ENCODE results near the gene STAC3. TPM values are rescaled to one million over a fixed set of nuclear protein-coding genes. Genes with fewer than 3 reads are reported as not detected.

STAC3 gene
- total and polyA plus RNA-seq, 2 donors = 1.1 to 13.5 TPM

DNA sequence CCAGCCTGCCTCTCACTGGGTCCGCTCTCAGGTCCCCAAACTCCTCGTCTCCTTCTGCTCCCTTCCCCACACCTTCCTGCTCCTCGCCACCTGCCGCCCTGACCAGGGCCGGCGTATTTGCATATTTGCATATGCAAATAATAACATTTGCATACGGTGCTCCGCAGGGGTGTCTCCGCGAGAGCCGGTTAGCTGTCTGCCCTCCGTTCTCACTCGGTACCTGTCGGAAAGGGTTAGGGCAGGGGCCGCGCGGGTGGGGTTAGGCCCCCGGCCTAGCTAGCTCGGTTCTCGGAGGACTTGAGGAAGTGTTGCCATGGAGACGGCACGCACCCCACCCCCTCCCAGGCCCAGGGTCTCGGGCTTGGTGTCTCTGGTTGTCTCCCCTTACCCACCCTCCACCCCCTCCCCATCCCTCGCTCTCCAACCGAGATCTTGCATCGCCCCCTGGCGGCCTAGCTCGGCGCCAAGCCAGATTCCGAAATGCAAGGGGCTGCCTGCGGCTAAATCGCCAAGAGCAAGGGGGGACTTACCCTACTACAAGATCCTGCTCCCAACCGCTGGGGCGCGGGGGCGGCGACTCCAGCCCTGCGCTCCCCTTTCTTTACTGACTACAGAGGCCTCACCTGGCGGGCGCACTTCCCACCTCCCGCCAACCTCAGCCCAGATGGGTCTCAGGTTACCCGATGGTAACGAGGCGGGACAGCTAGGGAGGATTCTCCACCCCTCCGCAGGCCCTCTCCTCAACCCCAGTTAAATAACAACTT, 8.1 kb downstream of the STAC3 start:
- WGBS = 1% methylated on average over 45 of the region's 45 CpGs
- Histone ChIP-seq H3K4me1 (ENCODE audit: insufficient read depth) (no peaks in the 10 kb centered on the region), H3K27ac (ENCODE audit: low read depth) (no peak overlapping the region), H3K36me3 (ENCODE audit: insufficient read depth) (no peaks in the 10 kb centered on the region), H3K4me3 (ENCODE audit: low read depth, low read length) (peak overlapping the region; percentile 13)
- DNase-seq (ENCODE audit: extremely low spot score) = no peak

DNA sequence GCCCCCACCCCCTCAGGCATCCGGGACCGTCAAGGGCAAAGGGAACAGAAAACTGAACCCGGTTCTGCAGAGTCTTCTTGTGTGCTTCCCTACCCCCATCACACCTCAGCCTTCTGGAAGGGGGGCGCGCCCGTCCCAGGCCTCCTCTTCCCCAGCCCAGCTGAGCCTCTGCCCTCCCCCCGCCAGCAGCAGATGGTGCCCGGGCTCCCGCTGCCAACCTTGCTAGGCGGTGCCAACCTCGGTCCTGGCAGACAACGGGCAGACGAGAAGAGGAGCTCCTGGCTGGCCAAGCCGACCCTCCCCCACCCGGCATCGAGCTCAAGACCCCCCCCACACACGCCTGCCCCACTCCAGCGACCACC, 8.7 kb downstream of the STAC3 start:
- H3K4me1 ChIP-seq (ENCODE audit: insufficient read depth) = no peaks in the 10 kb centered on the region
- no peak overlapping the region for H3K4me3 ChIP-seq (ENCODE audit: low read depth, low read length)
- no peak overlapping the region for H3K27ac ChIP-seq (ENCODE audit: low read depth)
- no peaks in the 10 kb centered on the region for H3K36me3 ChIP-seq (ENCODE audit: insufficient read depth)
- no peak for DNase-seq (ENCODE audit: extremely low spot score)
- 1% methylated on average over 18 of the region's 18 CpGs for WGBS

DNA sequence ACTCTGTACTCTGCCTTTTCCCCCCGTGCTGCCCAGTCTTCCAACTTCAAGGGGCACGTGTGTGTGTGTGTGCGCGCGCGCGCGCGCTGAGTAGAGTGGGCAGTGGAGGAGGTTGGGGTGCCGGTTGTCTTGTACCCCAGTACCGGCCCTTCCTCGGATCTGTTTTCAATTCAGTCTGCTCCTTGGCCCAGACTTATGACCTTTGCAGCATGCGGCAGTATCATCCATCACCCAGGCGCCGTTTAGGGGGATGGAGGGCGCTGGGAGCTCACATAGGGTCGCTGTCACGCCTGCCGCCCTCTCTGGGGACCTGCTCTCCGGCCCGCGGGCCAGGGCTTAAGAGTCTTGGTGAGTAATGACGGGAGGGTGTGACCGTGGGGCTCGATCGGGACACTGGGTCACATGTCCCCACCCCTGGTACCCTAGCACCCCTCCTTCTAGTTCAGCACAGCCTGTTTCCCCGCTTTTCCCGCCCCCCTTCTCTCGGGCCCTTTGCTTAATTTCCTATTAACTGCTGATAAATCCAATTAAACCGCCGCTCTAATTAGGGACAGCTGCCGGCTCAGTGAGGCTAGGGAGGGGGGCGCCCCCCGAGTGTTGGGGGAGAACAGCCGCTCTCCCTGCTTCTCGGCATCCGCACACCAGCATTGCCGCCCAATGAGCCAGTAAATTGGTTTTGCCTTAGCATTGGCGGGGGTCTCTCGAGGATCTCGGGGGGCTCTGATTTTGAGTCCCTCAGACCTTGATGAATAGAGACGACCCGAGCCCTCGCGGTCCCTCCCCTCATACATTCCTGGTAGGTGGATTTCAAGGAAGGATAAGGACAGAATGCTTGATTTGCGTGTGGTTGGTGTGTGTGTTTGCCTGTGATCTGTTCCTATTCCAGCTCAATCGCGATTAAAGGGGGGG, 9.3 kb downstream of the STAC3 start:
- Histone ChIP-seq H3K4me3 (ENCODE audit: low read depth, low read length) (no peak overlapping the region), H3K36me3 (ENCODE audit: insufficient read depth) (no peaks in the 10 kb centered on the region), H3K27ac (ENCODE audit: low read depth) (no peak overlapping the region), H3K4me1 (ENCODE audit: insufficient read depth) (no peaks in the 10 kb centered on the region)
- DNase-seq (ENCODE audit: extremely low spot score) = no peak
- 8% methylated on average over 48 of the region's 48 CpGs for WGBS

DNA sequence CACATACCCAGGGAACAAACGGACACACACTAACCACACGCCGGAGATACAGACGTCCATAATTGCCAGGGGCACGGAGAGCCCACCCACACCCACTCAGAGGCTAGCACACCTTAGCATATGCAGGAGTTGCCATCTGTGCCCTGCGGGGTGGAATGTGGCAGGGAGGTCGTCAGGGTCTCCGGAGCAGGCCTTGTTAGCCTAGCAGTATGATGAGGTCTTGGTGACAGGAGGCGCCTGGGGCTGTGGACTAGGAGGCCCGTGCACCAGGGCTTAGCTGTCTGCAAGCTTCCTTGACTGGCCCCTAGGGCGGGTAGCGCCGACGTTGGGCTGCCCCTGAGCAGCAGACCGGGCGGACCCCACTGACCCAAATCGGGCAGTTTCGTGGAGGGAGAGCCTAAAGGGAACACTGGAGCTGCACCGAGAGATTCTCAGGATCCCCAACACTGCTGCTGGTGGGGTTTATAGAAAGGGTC, 10.0 kb downstream of the STAC3 start:
- Histone ChIP-seq H3K4me1 (ENCODE audit: insufficient read depth) (no peaks in the 10 kb centered on the region), H3K27ac (ENCODE audit: low read depth) (no peak overlapping the region), H3K4me3 (ENCODE audit: low read depth, low read length) (no peak overlapping the region), H3K36me3 (ENCODE audit: insufficient read depth) (no peaks in the 10 kb centered on the region)
- 10% methylated on average over 19 of the region's 19 CpGs for WGBS
- no peak for DNase-seq (ENCODE audit: extremely low spot score)

DNA sequence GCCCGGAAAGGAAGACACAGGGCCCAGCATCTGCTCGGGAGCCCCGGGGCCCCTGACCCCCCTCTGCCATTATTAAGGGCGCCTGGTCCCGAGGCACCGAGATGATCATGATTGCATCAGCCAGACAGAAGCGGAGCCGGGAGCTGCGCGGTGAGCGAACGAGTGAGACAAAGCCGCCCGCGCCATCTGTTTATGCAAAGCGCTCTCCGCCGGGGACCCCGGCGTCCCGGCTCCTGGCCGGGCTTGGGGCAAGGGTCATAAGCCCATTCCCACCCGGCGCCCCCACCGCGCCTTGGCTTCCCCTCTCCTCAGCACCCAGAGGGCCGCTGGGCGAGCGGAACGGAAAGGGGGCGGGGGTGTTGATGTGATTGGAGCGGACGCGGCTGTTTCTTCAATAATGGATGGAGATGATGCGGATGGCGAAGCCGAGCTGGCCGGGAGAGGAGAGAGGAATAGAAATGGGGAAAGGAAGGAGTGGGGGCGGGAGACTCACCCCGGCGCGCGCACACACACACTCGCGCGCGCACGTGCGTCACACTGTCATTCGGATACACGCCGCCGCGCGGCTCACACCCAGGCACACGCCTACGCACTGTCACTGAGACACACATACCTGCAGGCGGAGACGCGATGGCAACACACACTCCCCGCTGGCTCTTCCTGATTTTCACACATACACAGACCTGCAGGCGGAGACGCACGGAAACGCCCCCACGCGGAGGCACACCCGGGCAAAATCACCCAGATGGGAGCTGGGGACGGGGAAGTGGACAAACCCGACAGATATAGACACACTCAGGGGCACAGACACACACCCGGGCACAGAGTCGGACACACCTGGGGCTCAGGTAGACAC, 10.7 kb downstream of the STAC3 start:
- H3K4me1 ChIP-seq (ENCODE audit: insufficient read depth) = no peaks in the 10 kb centered on the region
- DNase-seq (ENCODE audit: extremely low spot score) = no peak

DNA sequence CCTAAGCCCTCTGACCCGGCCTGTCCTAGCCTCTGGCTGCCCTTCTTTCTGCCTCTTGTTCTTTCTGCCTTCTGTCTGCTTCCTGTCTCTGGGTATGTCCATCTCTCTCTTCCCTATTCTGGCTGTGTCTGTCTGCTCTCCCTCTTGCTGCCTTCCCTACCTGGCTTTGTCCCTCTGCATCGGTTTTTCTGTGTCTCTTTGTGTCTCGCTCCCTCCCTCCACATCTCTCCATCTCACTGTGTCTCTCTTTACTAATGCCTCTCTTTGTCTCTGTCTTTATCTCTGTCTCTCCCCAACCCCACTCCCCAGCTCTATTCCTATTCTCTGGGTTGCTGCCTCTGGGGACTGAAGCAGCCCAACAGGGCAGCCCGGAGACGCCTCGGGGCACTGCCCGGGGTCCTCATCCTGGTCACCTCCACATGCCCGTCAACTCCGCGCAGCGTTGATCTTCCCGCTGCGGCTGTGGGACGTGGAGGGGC, 11.4 kb downstream of the STAC3 start:
- 3% methylated on average over 14 of the region's 14 CpGs for WGBS
- Histone ChIP-seq H3K4me3 (ENCODE audit: low read depth, low read length) (no peak overlapping the region), H3K36me3 (ENCODE audit: insufficient read depth) (no peaks in the 10 kb centered on the region), H3K4me1 (ENCODE audit: insufficient read depth) (no peaks in the 10 kb centered on the region), H3K27ac (ENCODE audit: low read depth) (no peak overlapping the region)
- no peak for DNase-seq (ENCODE audit: extremely low spot score)

More for the DNA sequence above, 10.7 kb downstream of the STAC3 start:
- under 1% methylated on average over 72 of the region's 72 CpGs for WGBS
- Histone ChIP-seq H3K27ac (ENCODE audit: low read depth) (no peak overlapping the region), H3K36me3 (ENCODE audit: insufficient read depth) (no peaks in the 10 kb centered on the region), H3K4me3 (ENCODE audit: low read depth, low read length) (peak overlapping the region; percentile 26)

DNA sequence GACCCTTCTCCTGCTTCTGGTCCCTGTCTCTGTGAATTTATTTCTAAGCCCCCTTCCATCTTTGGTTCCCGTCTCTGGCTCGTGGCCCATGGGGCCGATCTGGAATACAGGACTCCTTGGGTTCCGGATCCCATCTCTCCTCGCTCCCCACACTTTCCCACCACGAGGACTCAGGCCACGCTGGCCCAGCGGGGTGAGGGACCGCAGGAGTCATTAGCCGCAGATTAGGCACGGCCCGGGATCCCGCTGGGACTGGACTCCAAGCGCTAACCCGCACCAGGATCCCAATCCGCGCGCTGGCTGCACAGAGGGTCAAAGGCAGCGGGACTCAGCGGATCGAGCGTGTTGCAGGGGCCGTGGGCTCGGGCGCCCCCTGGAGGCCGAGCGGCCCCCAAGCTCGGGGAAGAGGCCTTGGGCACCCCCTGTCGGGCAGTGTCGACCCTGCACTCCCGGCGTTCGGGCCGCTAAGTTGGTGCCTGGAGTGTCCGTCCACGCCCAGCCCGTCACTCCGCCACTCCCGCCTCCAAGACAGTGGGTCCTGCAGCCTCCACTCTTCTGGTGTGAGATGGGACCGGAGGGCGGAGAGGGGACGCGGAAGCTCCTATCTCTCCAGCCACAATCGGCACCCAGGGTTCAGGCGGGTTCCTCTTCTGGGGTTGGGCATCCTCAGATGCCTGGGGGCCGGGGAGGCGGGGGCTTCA, 12.0 kb downstream of the STAC3 start:
- H3K36me3 ChIP-seq (ENCODE audit: insufficient read depth) = no peaks in the 10 kb centered on the region
- 2% methylated on average over 47 of the region's 47 CpGs for WGBS
- H3K27ac ChIP-seq (ENCODE audit: low read depth) = no peak overlapping the region
- DNase-seq (ENCODE audit: extremely low spot score) = peak; percentile 51
- peak overlapping the region; percentile 15 for H3K4me3 ChIP-seq (ENCODE audit: low read depth, low read length)
- no peaks in the 10 kb centered on the region for H3K4me1 ChIP-seq (ENCODE audit: insufficient read depth)

DNA sequence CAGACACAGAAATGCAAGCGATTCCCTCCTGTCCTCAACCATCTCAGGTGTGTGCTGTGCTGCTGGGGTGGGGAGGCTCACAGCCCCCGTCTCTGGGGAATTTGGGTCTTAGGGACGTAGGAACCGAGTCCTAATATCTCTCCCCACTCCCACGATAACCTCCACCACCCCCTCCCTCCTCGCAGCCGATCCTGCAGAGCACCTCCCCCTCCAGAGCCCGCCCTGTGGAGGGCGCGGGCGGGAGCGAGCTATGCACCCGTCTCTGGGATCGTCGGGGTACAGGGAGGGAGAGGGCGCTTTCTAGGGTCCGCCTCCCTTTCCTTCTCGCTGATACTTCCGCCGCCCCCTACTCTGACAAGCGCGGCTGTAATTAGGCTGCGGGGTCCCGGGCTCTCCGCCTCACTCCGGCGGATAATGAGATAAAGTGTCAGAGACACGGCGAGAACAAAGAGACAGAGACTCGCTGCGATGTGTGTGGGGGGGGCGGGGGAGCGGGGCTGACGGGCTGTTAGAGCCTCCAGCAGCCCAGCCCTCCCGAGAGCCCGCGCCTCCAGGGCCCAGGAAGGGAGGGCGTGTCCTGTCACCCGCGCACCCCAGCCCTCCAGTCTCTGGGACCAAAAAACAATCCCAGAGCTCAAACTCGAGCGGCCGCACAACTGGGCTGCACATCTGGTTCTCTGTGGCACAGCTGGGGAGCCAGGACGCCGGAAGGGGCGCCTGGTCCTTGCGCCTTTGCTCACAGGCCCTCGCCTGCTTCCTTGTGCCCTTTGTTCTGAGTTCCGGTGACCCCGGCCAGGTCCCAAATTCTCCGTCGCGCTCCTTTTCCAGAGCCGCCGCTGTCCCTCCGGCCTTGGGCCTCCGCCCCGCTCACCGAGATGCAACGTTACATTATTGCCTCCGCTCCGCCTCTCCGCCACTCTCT, 12.8 kb downstream of the STAC3 start:
- peaks cover 3% of the 10 kb centered on the region for H3K36me3 ChIP-seq (ENCODE audit: insufficient read depth)
- no peaks in the 10 kb centered on the region for H3K4me1 ChIP-seq (ENCODE audit: insufficient read depth)
- no peak overlapping the region for H3K27ac ChIP-seq (ENCODE audit: low read depth)
- DNase-seq (ENCODE audit: extremely low spot score) = no peak
- H3K4me3 ChIP-seq (ENCODE audit: low read depth, low read length) = peak overlapping the region; percentile 15
- WGBS = 5% methylated on average over 63 of the region's 63 CpGs

DNA sequence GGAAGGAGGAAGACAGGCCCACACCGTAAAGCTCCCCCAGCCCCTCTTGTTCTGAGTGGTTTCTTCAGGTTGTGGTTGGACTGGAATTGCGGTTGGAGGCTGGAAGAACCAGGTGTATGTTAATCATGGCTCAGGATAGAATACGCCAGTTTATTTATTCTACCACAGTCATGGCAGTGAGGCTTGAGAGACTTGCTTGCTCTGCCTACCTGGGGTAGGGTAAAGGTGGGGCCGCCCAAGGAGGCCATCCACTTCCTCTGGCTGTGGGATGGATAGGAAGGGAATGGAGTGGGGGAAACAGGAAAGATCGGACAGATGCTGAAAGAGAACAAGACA, 13.4 kb downstream of the STAC3 start:
- DNase-seq (ENCODE audit: extremely low spot score) = no peak
- 44% methylated on average over 5 of the region's 5 CpGs for WGBS
- Histone ChIP-seq H3K36me3 (ENCODE audit: insufficient read depth) (peaks cover 3% of the 10 kb centered on the region), H3K4me3 (ENCODE audit: low read depth, low read length) (no peak overlapping the region), H3K27ac (ENCODE audit: low read depth) (no peak overlapping the region), H3K4me1 (ENCODE audit: insufficient read depth) (no peaks in the 10 kb centered on the region)

DNA sequence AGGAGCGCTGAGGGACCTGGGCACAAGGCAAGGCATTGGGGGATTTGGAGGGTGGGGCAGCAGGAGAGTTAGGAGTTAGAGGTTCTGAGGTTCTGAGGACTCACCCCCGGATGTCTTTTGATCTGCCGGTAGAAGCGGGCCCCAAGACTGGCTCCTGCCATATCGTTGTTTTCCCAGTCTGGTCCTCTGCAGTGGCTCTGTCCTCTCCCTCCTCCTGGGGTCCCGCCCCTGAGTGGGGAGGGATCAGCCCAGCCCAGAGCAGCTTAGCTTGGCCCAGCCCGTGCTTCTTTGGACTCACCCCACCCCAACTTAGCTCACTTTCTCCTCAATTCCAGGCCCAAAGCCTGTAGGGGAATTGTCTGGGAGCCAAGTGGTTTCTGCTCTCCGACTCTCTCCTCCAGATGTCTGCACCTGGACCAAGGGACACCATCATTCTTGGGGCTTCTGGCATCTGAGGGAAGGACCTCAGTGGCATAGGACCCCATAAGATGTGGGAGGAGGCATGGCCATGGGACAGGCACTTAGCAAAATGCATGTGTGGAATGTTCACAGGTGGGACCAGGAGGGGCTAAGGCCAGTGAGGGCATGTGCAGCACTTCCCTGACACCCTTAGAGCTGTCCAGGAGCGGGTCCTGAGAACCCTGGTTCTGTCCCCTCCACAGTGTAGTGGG, 13.9 kb downstream of the STAC3 start:
- no peaks in the 10 kb centered on the region for H3K4me1 ChIP-seq (ENCODE audit: insufficient read depth)
- no peak for DNase-seq (ENCODE audit: extremely low spot score)
- peaks cover 3% of the 10 kb centered on the region for H3K36me3 ChIP-seq (ENCODE audit: insufficient read depth)
- H3K4me3 ChIP-seq (ENCODE audit: low read depth, low read length) = no peak overlapping the region
- 23% methylated on average over 9 of the region's 9 CpGs for WGBS
- no peak overlapping the region for H3K27ac ChIP-seq (ENCODE audit: low read depth)

DNA sequence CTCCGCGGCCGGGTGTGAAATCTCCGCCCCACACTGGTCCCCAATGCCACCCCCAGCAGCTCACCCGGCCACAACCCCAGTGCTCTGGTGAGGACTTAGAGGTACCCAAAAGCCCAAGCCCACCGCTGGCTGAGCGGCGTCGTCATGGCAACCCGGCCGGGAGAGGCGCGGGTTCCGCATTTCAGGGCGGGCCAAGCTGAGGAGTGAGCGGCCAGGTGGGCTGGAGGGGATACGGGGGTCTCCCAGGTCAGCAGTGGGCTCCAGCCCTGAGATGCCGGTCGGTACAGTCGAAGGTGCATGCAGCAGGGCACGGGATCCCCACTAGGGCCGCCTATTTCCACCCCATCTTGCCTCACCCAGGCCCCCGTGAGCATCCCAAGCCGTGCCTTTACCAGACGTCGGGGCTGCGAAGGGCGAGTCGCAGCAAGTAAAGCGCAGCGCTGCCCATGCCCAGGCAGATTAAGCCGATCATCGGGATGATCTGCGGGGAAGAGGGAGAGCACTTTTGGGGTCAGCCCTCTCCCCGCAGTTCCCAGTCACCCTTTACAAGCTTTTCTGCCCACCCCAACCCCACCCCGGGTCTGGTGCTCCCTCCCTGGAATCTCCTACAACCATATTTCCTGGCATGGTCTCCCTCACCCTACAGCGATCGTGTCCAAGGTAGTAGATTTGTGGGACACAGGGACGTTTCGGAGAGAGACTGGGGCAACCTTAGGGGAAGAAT, 14.6 kb downstream of the STAC3 start:
- WGBS = 15% methylated on average over 40 of the region's 40 CpGs
- H3K4me1 ChIP-seq (ENCODE audit: insufficient read depth) = no peaks in the 10 kb centered on the region
- H3K27ac ChIP-seq (ENCODE audit: low read depth) = no peak overlapping the region

More for the DNA sequence above, 14.6 kb downstream of the STAC3 start:
- DNase-seq (ENCODE audit: extremely low spot score) = no peak
- H3K4me3 ChIP-seq (ENCODE audit: low read depth, low read length) = no peak overlapping the region
- peaks cover 3% of the 10 kb centered on the region for H3K36me3 ChIP-seq (ENCODE audit: insufficient read depth)

All from urinary bladder (tissue), 4 donors.